ENCODE measurements around the gene PCLO.

PCLO gene

GRCh38 chr7:83155407-83155806 is 7.3 kb downstream of the PCLO start:
- Histone ChIP-seq H3K4me2 (ENCODE audit: low read length) (no peak overlapping the region), H2AFZ (no peak overlapping the region), H3K9ac (no peak overlapping the region), H3K27me3 (ENCODE audit: control insufficient read depth, insufficient read depth, low read length) (no peaks in the 10 kb centered on the region), H3K79me2 (peaks cover 5% of the 10 kb centered on the region), H3K4me3 (ENCODE audit: low read depth, low read length) (no peak overlapping the region), H3K36me3 (ENCODE audit: control insufficient read depth, insufficient read depth, low read length) (no peaks in the 10 kb centered on the region), H3K27ac (no peak overlapping the region), H3K9me3 (ENCODE audit: control insufficient read depth, low read length) (no peaks in the 10 kb centered on the region), H3K4me1 (no peaks in the 10 kb centered on the region)
- TF ChIP-seq CTCF (IDR thresholded peaks at IDR 0.05), result no peak

GRCh38 chr7:83153419-83153818 is 9.3 kb downstream of the PCLO start:
- no peak overlapping the region for H3K4me3 ChIP-seq (ENCODE audit: low read depth, low read length)
- no peak overlapping the region for H3K9ac ChIP-seq
- no peaks in the 10 kb centered on the region for H3K36me3 ChIP-seq (ENCODE audit: control insufficient read depth, insufficient read depth, low read length)
- H3K4me1 ChIP-seq, result no peaks in the 10 kb centered on the region
- H3K9me3 ChIP-seq (ENCODE audit: control insufficient read depth, low read length), result no peaks in the 10 kb centered on the region
- H3K79me2 ChIP-seq, result peaks cover 5% of the 10 kb centered on the region
- no peak overlapping the region for H3K27ac ChIP-seq
- no peak overlapping the region for H2AFZ ChIP-seq
- no peak for TF ChIP-seq CTCF (IDR thresholded peaks at IDR 0.05)
- H3K4me2 ChIP-seq (ENCODE audit: low read length), result no peak overlapping the region
- no peaks in the 10 kb centered on the region for H3K27me3 ChIP-seq (ENCODE audit: control insufficient read depth, insufficient read depth, low read length)

GRCh38 chr7:83150310-83150709 is 12.4 kb downstream of the PCLO start:
- no peak for TF ChIP-seq CTCF (IDR thresholded peaks at IDR 0.05)
- peaks cover 2% of the 10 kb centered on the region for H3K4me1 ChIP-seq

GRCh38 chr7:83149466-83149865 is 13.2 kb downstream of the PCLO start:
- Histone ChIP-seq H3K9me3 (ENCODE audit: control insufficient read depth, low read length) (no peaks in the 10 kb centered on the region), H3K36me3 (ENCODE audit: control insufficient read depth, insufficient read depth, low read length) (no peaks in the 10 kb centered on the region), H3K27me3 (ENCODE audit: control insufficient read depth, insufficient read depth, low read length) (no peaks in the 10 kb centered on the region), H2AFZ (no peak overlapping the region), H3K9ac (no peak overlapping the region), H3K79me2 (peaks cover 5% of the 10 kb centered on the region), H3K4me1 (peaks cover 3% of the 10 kb centered on the region), H3K4me2 (ENCODE audit: low read length) (no peak overlapping the region), H3K27ac (no peak overlapping the region), H3K4me3 (ENCODE audit: low read depth, low read length) (no peak overlapping the region)
- no peak for TF ChIP-seq CTCF (IDR thresholded peaks at IDR 0.05)

More at GRCh38 chr7:83150310-83150709, 12.4 kb downstream of the PCLO start:
- Histone ChIP-seq H3K79me2 (peaks cover 5% of the 10 kb centered on the region), H3K27me3 (ENCODE audit: control insufficient read depth, insufficient read depth, low read length) (no peaks in the 10 kb centered on the region), H2AFZ (no peak overlapping the region), H3K9me3 (ENCODE audit: control insufficient read depth, low read length) (no peaks in the 10 kb centered on the region), H3K9ac (no peak overlapping the region), H3K27ac (no peak overlapping the region), H3K4me2 (ENCODE audit: low read length) (no peak overlapping the region), H3K4me3 (ENCODE audit: low read depth, low read length) (no peak overlapping the region), H3K36me3 (ENCODE audit: control insufficient read depth, insufficient read depth, low read length) (no peaks in the 10 kb centered on the region)

GRCh38 chr7:83148776-83149175 is 13.9 kb downstream of the PCLO start:
- H3K4me1 ChIP-seq, result peaks cover 3% of the 10 kb centered on the region
- no peak overlapping the region for H3K4me3 ChIP-seq (ENCODE audit: low read depth, low read length)
- H3K36me3 ChIP-seq (ENCODE audit: control insufficient read depth, insufficient read depth, low read length), result no peaks in the 10 kb centered on the region
- H3K9ac ChIP-seq, result no peak overlapping the region
- no peak for TF ChIP-seq CTCF (IDR thresholded peaks at IDR 0.05)
- H3K4me2 ChIP-seq (ENCODE audit: low read length), result no peak overlapping the region
- H3K9me3 ChIP-seq (ENCODE audit: control insufficient read depth, low read length), result no peaks in the 10 kb centered on the region
- no peak overlapping the region for H2AFZ ChIP-seq
- H3K27ac ChIP-seq, result no peak overlapping the region
- H3K27me3 ChIP-seq (ENCODE audit: control insufficient read depth, insufficient read depth, low read length), result no peaks in the 10 kb centered on the region
- peaks cover 5% of the 10 kb centered on the region for H3K79me2 ChIP-seq
